Colonic mucosa (tissue), 4 donors: Measurements from ENCODE around the gene DUS4L. TPM values are rescaled to one million over a fixed set of nuclear protein-coding genes. Genes with fewer than 3 reads are reported as not detected.

Source experiments
- DNase-seq: peaks from one replicate; pipeline ENCODE4 v3.0.0-alpha.2; 2020
- H3K27ac ChIP-seq: fragments of 200-600 bp; one replicate; pipeline ENCODE4 v1.8.0; 2021
- H3K27me3 ChIP-seq: fragments of 200-600 bp; one replicate; pipeline ENCODE4 v1.8.0; 2021
- H3K36me3 ChIP-seq: fragments of 200-600 bp; one replicate; pipeline ENCODE4 v1.8.0; 2021
- H3K4me1 ChIP-seq: fragments of 200-600 bp; one replicate; pipeline ENCODE4 v1.8.0; 2021; ENCODE audit warnings: mild to moderate bottlenecking
- H3K4me3 ChIP-seq: fragments of 200-600 bp; one replicate; pipeline ENCODE4 v1.8.0; 2021
- H3K9ac ChIP-seq, 2 donors: one replicate each; pipeline ENCODE4 v1.7.0; 2013; ENCODE audit warnings: control low read depth in 2 of 2, low read depth in 2 of 2, low read length in 2 of 2
- H3K9me3 ChIP-seq: fragments of 200-600 bp; one replicate; pipeline ENCODE4 v1.8.0; 2021
- CTCF ChIP-seq: fragments of 200-600 bp; IDR thresholded peaks from one replicate; pipeline ENCODE4 v1.8.0; 2022; ENCODE audit warnings: antibody characterized with exemption, mild to moderate bottlenecking
- intact Hi-C: fragments of 100-400 bp; cut with DNase I; formaldehyde crosslinking; loops from one replicate; pipeline ENCODE4 v1.14.1; 2022
- total RNA-seq, 2 donors: library from RNA; stranded (reverse); fragmentation: NEBNext Ultra II Directional in 1 of 2; extraction: Animal tissue kit (Norgen Biotek cat#: 25700) in 1 of 2; gene quantifications; one replicate each; pipeline ENCODE4 v1.2.1, GENCODE V29; 2021
- donor health status: healthy.
- donor health status: DM: no; HTN: no; CAD: no.
- donor health status: DM: no; HTN: no; CAD: no.

DUS4L gene
- total RNA-seq, 2 donors from 2014 or later = 3.7 to 5.7 TPM

DNA sequence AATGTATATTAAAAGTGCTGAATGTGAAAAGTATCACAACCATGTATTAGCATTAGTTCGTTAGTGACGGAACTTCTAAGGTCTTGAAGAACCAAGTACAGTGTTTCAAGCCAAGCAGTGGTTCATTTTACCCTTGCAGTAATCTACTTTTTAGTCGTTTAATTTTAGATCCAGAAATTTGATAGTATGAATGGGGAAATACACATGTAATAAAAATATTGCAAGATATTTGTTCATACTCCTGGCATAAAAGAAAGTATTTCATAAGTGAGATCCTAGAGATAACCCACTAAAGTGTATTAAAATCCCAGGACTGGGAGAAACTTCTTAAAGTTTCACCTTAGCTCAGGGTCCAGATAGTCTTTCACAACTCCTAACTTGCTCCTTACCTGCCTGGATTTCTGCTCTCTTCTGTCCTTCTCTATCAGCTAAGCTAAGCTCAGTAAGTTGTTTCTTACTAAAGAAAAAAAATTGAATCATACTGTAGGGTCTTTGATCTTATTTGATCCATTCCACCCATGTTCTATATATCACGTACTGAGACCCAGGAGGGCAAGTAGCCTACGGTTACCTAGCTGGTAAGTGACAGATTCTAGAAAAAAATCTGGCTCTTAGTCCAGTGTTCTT is 17.7 kb downstream of the DUS4L start:
- peak overlapping the region; percentile 67 for H3K4me3 ChIP-seq
- H3K27ac ChIP-seq = no peak overlapping the region

DNA sequence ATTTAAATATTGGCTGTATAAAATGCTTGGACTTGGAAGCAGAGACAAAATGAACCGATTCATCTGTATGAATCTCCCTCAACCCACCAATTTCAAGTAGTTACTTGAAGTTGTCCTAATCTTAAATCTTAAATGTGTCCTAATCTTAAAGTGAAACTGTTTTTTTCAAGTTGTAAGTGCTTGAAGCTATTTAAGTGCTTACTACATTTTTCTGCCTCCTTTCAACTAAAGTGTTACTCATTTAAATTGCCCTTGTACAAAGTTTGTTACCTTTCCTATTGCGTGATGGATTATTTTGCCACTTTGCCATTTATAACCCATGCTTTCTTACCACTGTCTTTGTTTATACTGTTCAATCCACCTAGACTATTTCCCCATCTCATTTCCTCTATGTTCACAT is 19.1 kb downstream of the DUS4L start:
- Histone ChIP-seq H3K27me3 (no peaks in the 10 kb centered on the region), H3K27ac (no peak overlapping the region), H3K9ac (no peak overlapping the region), H3K4me3 (no peak overlapping the region), H3K4me1 (no peaks in the 10 kb centered on the region), H3K9me3 (no peaks in the 10 kb centered on the region), H3K36me3 (no peaks in the 10 kb centered on the region)
- intact Hi-C loops = no loop called here
- no peak for DNase-seq
- TF ChIP-seq CTCF = no peak

More for the DNA sequence above, 17.7 kb downstream of the DUS4L start:
- no peaks in the 10 kb centered on the region for H3K36me3 ChIP-seq
- intact Hi-C loops = no loop called here
- DNase-seq = no peak
- H3K9me3 ChIP-seq = no peaks in the 10 kb centered on the region
- no peak for TF ChIP-seq CTCF
- H3K9ac ChIP-seq = peak overlapping the region in 1 of 2 donors; percentile 32
- H3K4me1 ChIP-seq = no peaks in the 10 kb centered on the region
- H3K27me3 ChIP-seq = no peaks in the 10 kb centered on the region

GRCh38 chr7:107584716-107585115 is 20.9 kb downstream of the DUS4L start:
- Histone ChIP-seq H3K4me3 (no peak overlapping the region), H3K36me3 (no peaks in the 10 kb centered on the region), H3K27ac (no peak overlapping the region), H3K9me3 (no peaks in the 10 kb centered on the region), H3K4me1 (no peaks in the 10 kb centered on the region), H3K9ac (no peak overlapping the region), H3K27me3 (no peaks in the 10 kb centered on the region)
- intact Hi-C loops = no loop called here
- DNase-seq = no peak
- TF ChIP-seq CTCF = no peak

- Histone ChIP-seq H3K27me3 (no peaks in the 10 kb centered on the region), H3K4me3 (no peak overlapping the region), H3K9ac (no peak overlapping the region), H3K4me1 (no peaks in the 10 kb centered on the region), H3K36me3 (no peaks in the 10 kb centered on the region), H3K9me3 (no peaks in the 10 kb centered on the region), H3K27ac (no peak overlapping the region)
- intact Hi-C loops = no loop called here
- no peak for TF ChIP-seq CTCF
- no peak for DNase-seq
These were observed 24.9 kb downstream of the DUS4L start for GRCh38 chr7:107588529-107589130.

DNA sequence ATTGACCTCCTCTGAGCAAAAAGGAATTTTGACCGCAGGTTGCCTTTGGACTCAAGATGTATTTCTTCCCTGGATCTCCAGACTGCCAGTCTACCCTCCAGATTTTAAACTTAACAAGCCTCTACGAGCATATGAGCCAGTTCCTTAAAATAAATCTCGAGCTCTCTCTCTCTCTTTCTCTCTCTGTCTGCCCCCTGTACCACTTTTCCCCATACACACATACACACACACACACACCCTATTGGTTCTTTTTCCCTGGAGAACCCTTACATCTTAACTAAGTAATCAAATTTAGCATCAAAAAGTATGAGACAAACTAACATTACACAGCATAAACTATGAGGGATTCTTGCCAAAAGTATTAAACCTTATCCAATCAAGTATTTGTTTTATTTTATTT is 27.6 kb downstream of the DUS4L start:
- Histone ChIP-seq H3K4me3 (no peak overlapping the region), H3K4me1 (no peaks in the 10 kb centered on the region), H3K36me3 (no peaks in the 10 kb centered on the region), H3K9ac (no peak overlapping the region), H3K9me3 (no peaks in the 10 kb centered on the region), H3K27ac (no peak overlapping the region), H3K27me3 (no peaks in the 10 kb centered on the region)
- no peak for TF ChIP-seq CTCF
- DNase-seq = no peak
- intact Hi-C loops = no loop called here
